Gastrocnemius medialis (tissue), 4 donors: ENCODE data around the gene TRIOBP. TPM values are rescaled to one million over a fixed set of nuclear protein-coding genes. Genes with fewer than 3 reads are reported as not detected.
A peak's percentile ranks its signal among the peaks of the same experiment; 100 is the strongest.
"Not testable (repeated sequence)": the region's sequence is repeated elsewhere in the genome, so short reads cannot be mapped to it uniquely, and the experiment has no call there.

Experiments used
- ATAC-seq, 2 donors: fragments of 150-250 bp; one replicate each; pipeline ENCODE4 v1.9.1; 2016
- DNase-seq, 2 donors: peaks; one replicate each; pipeline ENCODE4 v3.0.0-alpha.2; 2019
- H3K27ac ChIP-seq, 4 donors: fragments of 200-600 bp; sonication (generic); 1 replicate in 1 of 4; 2 replicates in 3 of 4; pipeline ENCODE4 v1.5.1; 2016 to 2018; ENCODE audit warnings: mild to moderate bottlenecking in 2 of 4, moderate library complexity in 1 of 4
- H3K27me3 ChIP-seq, 3 donors: fragments of 200-600 bp; sonication (generic) in 2 of 3; 1 replicate in 1 of 3; 2 replicates in 2 of 3; pipeline versions ENCODE4 v1.5.1 to v1.6.0; 2016 to 2019; ENCODE audit warnings: mild to moderate bottlenecking in 1 of 3, moderate library complexity in 1 of 3
- H3K36me3 ChIP-seq, 2 donors: fragments of 200-600 bp; sonication (generic) in 1 of 2; one replicate each; pipeline ENCODE4 v1.5.1; 2017 to 2018
- H3K4me1 ChIP-seq, 2 donors: fragments of 200-600 bp; sonication (generic) in 1 of 2; one replicate each; pipeline ENCODE4 v1.5.1; 2016 to 2017; ENCODE audit warnings: mild to moderate bottlenecking in 2 of 2
- H3K4me3 ChIP-seq, 4 donors: fragments of 200-600 bp; sonication (generic) in 3 of 4; 1 replicate in 1 of 4; 2 replicates in 3 of 4; pipeline ENCODE4 v1.5.1; 2016 to 2019; ENCODE audit warnings: mild to moderate bottlenecking in 2 of 4
- H3K9me3 ChIP-seq, 3 donors: fragments of 200-600 bp; sonication (generic) in 2 of 3; 1 replicate in 1 of 3; 2 replicates in 2 of 3; pipeline ENCODE4 v1.5.1; 2016 to 2019
- POLR2A ChIP-seq, 2 donors: fragments of 450-650 bp; IDR thresholded peaks; one replicate each; pipeline ENCODE4 v1.6.1; 2017; ENCODE audit warnings: antibody characterized with exemption in 2 of 2, mild to moderate bottlenecking in 2 of 2, moderate library complexity in 2 of 2
- in situ Hi-C, 4 donors: fragments of 200-750 bp; cut with MboI; loops; one replicate each; pipeline versions ENCODE4 v1.15.0 to v1.8.0; 2017; ENCODE audit warnings: low sequenced_read_pairs in 4 of 4
- intact Hi-C: fragments of 100-400 bp; cut with DNase I; formaldehyde crosslinking; loops from one replicate; pipeline ENCODE4 v1.15.1; 2023; ENCODE audit warnings: low total_unique reads
- total RNA-seq, 4 donors: library from RNA; depleted of rRNA; stranded (reverse); fragments of >200 nt; gene quantifications; one replicate each; pipeline versions ENCODE4 v1.1.0 to v1.2.3, GENCODE V29; 2016
- TF ChIP-seq, protein P1 (sequence below), 5 experiments: fragments of 450-650 bp in 3 of 5; fragments of 200-600 bp in 2 of 5; sonication (generic) in 2 of 5; IDR thresholded peaks in 4 of 5; conservative IDR thresholded peaks in 1 of 5; 1 replicate in 4 of 5; 2 replicates in 1 of 5; pipeline ENCODE4 v1.5.1; 2016 to 2019; ENCODE audit warnings: antibody characterized with exemption in 5 of 5, mild to moderate bottlenecking in 3 of 5, moderate library complexity in 3 of 5

TRIOBP gene
- total RNA-seq, 4 donors from 2014 or later, result 21.7 to 38.2 (median 30.3) TPM

DNA sequence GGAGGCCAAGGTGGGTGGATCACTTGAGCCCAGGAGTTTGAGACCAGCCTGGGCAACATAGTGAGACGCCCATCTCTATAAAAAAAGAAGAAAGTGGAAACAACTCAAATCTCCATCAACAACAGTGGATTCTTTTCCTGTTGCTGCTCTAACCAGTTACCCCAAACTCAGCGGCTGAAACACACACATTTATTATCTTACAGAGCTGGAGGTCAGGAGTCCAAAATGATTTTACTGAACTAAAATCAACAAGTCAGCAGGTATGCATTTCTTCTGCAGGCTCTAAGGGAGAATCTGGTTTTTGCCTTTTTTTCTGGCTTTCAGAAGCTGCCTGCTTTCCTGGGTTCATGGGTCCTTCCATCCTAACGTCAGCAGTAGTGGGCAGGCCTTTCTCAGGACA lies 99.2 kb downstream of the TRIOBP start:
- no peaks in the 10 kb centered on the region for H3K36me3 ChIP-seq
- no peaks in the 10 kb centered on the region for H3K27me3 ChIP-seq
- in situ Hi-C loops (loop anchor here in 1 of 4 donors (25.0 kb wide), 1 partner anchor 159 kb away; the partner anchor contains the start of gene SH3BP1), intact Hi-C loops (no loop called here)
- no peak overlapping the region for H3K27ac ChIP-seq
- ATAC-seq (no peak), DNase-seq (no peak)
- TF ChIP-seq, protein P1, sequence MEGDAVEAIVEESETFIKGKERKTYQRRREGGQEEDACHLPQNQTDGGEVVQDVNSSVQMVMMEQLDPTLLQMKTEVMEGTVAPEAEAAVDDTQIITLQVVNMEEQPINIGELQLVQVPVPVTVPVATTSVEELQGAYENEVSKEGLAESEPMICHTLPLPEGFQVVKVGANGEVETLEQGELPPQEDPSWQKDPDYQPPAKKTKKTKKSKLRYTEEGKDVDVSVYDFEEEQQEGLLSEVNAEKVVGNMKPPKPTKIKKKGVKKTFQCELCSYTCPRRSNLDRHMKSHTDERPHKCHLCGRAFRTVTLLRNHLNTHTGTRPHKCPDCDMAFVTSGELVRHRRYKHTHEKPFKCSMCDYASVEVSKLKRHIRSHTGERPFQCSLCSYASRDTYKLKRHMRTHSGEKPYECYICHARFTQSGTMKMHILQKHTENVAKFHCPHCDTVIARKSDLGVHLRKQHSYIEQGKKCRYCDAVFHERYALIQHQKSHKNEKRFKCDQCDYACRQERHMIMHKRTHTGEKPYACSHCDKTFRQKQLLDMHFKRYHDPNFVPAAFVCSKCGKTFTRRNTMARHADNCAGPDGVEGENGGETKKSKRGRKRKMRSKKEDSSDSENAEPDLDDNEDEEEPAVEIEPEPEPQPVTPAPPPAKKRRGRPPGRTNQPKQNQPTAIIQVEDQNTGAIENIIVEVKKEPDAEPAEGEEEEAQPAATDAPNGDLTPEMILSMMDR (IDR thresholded peaks at IDR 0.05 in 4 of 5, conservative IDR thresholded peaks at IDR 0.05 in 1 of 5), result no peak
- no peak for TF ChIP-seq POLR2A (IDR thresholded peaks at IDR 0.05)
- H3K9me3 ChIP-seq, result no peaks in the 10 kb centered on the region
- no peaks in the 10 kb centered on the region for H3K4me1 ChIP-seq
- H3K4me3 ChIP-seq, result no peak overlapping the region

DNA sequence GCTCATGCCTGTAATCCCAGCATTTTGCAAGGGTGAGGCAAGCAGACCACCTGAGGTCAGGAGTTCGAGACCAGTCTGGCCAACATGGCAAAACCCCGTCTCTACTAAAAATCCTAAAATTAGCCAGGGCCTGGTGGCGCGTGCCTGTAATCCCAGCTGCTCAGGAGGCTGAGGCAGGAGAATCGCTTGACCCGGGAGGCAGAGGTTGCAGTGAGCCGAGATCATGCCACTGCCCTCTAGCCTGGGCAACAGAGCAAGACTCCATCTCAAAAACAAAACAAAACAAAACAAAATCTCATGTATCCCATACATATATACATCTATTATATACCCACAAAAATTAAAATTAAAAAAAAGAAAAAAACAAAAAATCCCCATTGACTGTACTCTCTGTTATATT lies 100.4 kb downstream of the TRIOBP start:
- DNase-seq, H3K4me3 ChIP-seq, H3K9me3 ChIP-seq, H3K27me3 ChIP-seq, H3K27ac ChIP-seq, H3K4me1 ChIP-seq, ATAC-seq, intact Hi-C loops, H3K36me3 ChIP-seq: not testable (repeated sequence)
- in situ Hi-C loops, result loop anchor here in 1 of 4 donors (25.0 kb wide), 1 partner anchor 160 kb away; the partner anchor contains the start of gene SH3BP1

DNA sequence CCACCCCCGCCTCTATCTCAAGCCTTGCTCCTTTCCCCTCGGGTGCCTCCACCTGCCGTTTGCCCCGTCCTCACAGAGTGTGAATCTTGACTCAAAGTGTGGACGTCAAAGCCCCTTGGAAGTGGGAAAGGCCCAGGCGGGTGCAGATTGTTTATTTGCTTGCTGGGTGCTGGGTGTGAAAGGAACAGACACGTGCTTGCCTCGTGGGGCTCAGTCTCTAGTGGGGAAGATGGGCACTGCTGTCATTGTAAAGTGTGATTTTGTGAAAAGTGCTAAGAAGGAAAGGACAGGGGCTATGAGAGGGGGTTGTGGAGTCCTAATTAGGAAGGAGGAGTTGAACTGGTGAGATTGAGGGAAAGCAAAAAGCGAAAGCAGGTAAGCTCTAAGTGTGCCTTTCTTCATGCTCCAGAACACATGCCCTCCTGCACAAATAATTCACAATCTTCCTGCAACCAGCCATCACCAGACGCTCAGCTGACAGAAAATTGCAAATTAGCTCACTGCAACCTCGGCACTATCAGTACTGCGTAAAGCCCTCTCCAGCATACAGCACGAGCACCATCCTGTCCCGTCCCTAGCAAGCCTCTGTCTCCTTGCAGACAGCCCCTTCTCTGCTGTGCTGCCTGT lies 101.1 kb downstream of the TRIOBP start:
- Histone ChIP-seq H3K27ac (no peak overlapping the region), H3K4me1 (peaks cover 0 to 10% of the 10 kb centered on the region in 2 donors), H3K27me3 (no peaks in the 10 kb centered on the region), H3K36me3 (no peaks in the 10 kb centered on the region), H3K9me3 (no peaks in the 10 kb centered on the region), H3K4me3 (no peak overlapping the region)
- TF ChIP-seq POLR2A (IDR thresholded peaks at IDR 0.05), result no peak
- TF ChIP-seq, protein P1 (IDR thresholded peaks at IDR 0.05 in 4 of 5, conservative IDR thresholded peaks at IDR 0.05 in 1 of 5), result no peak
- ATAC-seq, result no peak
- intact Hi-C loops, result no loop called here
- DNase-seq, result no peak
- in situ Hi-C loops, result loop anchor here in 1 of 4 donors (25.0 kb wide), 1 partner anchor 161 kb away; the partner anchor contains the start of gene SH3BP1

DNA sequence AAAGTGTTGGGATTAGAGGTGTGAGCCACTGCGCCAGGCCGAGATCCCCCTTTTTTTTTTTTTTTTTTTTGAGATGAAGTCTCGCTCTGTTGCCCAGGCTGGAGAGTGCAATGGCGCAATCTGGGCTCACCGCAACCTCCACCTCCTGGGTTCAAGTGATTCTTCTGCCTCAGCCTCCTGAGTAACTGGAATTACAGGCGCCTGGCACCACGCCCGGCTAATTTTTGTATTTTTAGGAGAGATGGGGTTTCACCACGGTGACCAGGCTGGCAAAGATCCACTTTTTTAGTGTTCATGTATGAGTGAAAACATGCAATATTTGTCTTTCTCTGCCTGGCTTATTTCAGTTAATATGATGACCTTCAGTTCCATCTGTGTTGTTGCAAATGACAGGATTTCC lies 103.1 kb downstream of the TRIOBP start:
- ATAC-seq, H3K27ac ChIP-seq, H3K4me3 ChIP-seq, H3K27me3 ChIP-seq, H3K36me3 ChIP-seq, H3K9me3 ChIP-seq, DNase-seq, intact Hi-C loops: not testable (repeated sequence)
- in situ Hi-C loops, result loop anchor here in 2 of 4 donors (25.0 kb wide), 2 partner anchors 162 to 163 kb away; partner anchors contain the start of genes C22orf23 (in 1 of the 2), POLR2F (in 1 of the 2) and SH3BP1 (in 1 of the 2)
- H3K4me1 ChIP-seq, result peaks cover 0 to 12% of the 10 kb centered on the region in 2 donors

DNA sequence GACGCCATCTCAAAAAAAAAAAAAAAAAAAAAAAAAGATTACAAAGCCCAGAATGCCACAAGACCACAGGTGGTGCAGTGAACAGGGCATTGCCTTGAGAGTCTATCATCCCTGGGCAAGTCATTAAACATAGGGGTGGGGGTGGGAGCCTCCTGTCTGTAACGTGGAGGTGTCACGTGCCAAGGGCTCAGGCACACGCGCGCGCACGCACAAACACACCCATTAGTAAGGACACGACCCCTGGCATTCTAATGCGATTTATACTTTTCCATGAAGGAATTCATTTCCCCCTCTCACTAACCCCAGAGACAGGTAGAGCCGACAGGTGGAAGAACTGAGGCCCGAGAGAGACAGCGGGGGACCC lies 105.1 kb downstream of the TRIOBP start:
- H3K9me3 ChIP-seq, result no peaks in the 10 kb centered on the region
- DNase-seq, result no peak
- H3K27me3 ChIP-seq, result no peaks in the 10 kb centered on the region
- in situ Hi-C loops, result loop anchor here in 1 of 4 donors (25.0 kb wide), 1 partner anchor 160 kb away; the partner anchor contains the start of genes C22orf23 and POLR2F
- peak overlapping the region in 1 of 4 donors; percentile 68 for H3K27ac ChIP-seq
- peak overlapping the region; percentile 60 to 75 (median 70) for H3K4me3 ChIP-seq
- no peaks in the 10 kb centered on the region for H3K36me3 ChIP-seq
- intact Hi-C loops, result no loop called here
- TF ChIP-seq, protein P1 (IDR thresholded peaks at IDR 0.05 in 4 of 5, conservative IDR thresholded peaks at IDR 0.05 in 1 of 5), result no peak
- TF ChIP-seq POLR2A (IDR thresholded peaks at IDR 0.05), result no peak
- ATAC-seq, result no peak
- peaks cover 10 to 12% of the 10 kb centered on the region in 2 donors for H3K4me1 ChIP-seq
